Endothelial cell of umbilical vein (primary cell): ENCODE results near the gene COL15A1. TPM values are rescaled to one million over a fixed set of nuclear protein-coding genes. Genes with fewer than 3 reads are reported as not detected.

Source experiments
- BruUV-seq: library from RNA; stranded (reverse); fragments of 400-500 nt; replicated peaks from 2 replicates; lab custom pipeline; 2021; lab: Mats Ljungman, UMichigan
- CTCF ChIA-PET: fragments of 300-600, 350-600 bp; sonication (Branson Sonifier 250); formaldehyde crosslinking; loops from one replicate; lab custom pipeline; 2021; ENCODE audit warnings: antibody characterized with exemption, inconsistent platforms; lab: Charles Lee
- POLR2A ChIA-PET: fragments of 300-600, 350-600 bp; sonication (Branson Sonifier 250); formaldehyde crosslinking; loops from one replicate; lab custom pipeline; 2021; ENCODE audit warnings: antibody characterized with exemption, inconsistent platforms; lab: Charles Lee
- DNase-seq: peaks from one replicate; pipeline ENCODE4 v3.0.0-alpha.2; 2011; ENCODE audit warnings: low read depth, low spot score
- FAIRE-seq: peaks from 2 replicates; lab custom pipeline; 2011; peaks lifted over from hg19 to GRCh38; lab: Jason Lieb, UNC
- H2AFZ ChIP-seq: 2 replicates; pipeline ENCODE4 v1.6.0; 2012; ENCODE audit warnings: low read depth, low read length, control low read depth, inconsistent platforms
- H3K27ac ChIP-seq: 2 replicates; pipeline ENCODE4 v1.5.1; 2011; ENCODE audit warnings: low read depth, mild to moderate bottlenecking, control low read depth, low read length, moderate library complexity; ENCODE audit not compliant: insufficient read depth
- H3K27me3 ChIP-seq, 2 experiments: 2 replicates each; pipeline versions ENCODE4 v1.6.0 to v1.6.1; 2011; ENCODE audit warnings: low read length in 2 of 2, mixed read lengths in 1 of 2; ENCODE audit not compliant: control insufficient read depth in 2 of 2, insufficient read depth in 2 of 2
- H3K36me3 ChIP-seq, 2 experiments: 2 replicates in 1 of 2; 3 replicates in 1 of 2; pipeline ENCODE4 v1.5.1; 2011; ENCODE audit warnings: low read length in 2 of 2, mild to moderate bottlenecking in 1 of 2, moderate library complexity in 1 of 2; ENCODE audit not compliant: control insufficient read depth in 2 of 2, insufficient read depth in 2 of 2; ENCODE audit errors: extremely low read depth in 1 of 2
- H3K4me1 ChIP-seq: 3 replicates; pipeline ENCODE4 v1.5.1; 2011; ENCODE audit warnings: mild to moderate bottlenecking, low read length; ENCODE audit not compliant: control insufficient read depth, insufficient read depth; ENCODE audit errors: extremely low read depth
- H3K4me2 ChIP-seq: 2 replicates; pipeline ENCODE4 v1.6.1; 2011; ENCODE audit warnings: low read length, control low read depth, mixed read lengths; ENCODE audit not compliant: insufficient read depth
- H3K4me3 ChIP-seq, 3 experiments: fragments of 200-600 bp in 1 of 3; sonication (generic), shearing (Covaris generic) in 1 of 3; replicated peaks in 1 of 3; 2 replicates each; pipeline ENCODE4 v1.5.1; 2011 to 2016; ENCODE audit warnings: control low read depth in 3 of 3, low read length in 3 of 3, mild to moderate bottlenecking in 2 of 3, inconsistent platforms in 1 of 3, low read depth in 1 of 3, moderate library complexity in 1 of 3; ENCODE audit not compliant: insufficient read depth in 1 of 3
- H3K79me2 ChIP-seq: 2 replicates; pipeline ENCODE4 v1.6.0; 2012; ENCODE audit warnings: low read length, inconsistent platforms; ENCODE audit not compliant: control insufficient read depth, insufficient read depth
- H3K9ac ChIP-seq: replicated peaks from 2 replicates; pipeline ENCODE3; 2011; ENCODE audit warnings: low read length, control low read depth; ENCODE audit not compliant: insufficient read depth; ENCODE audit errors: extremely low read depth
- H3K9me1 ChIP-seq: replicated peaks from 3 replicates; pipeline ENCODE4 v1.6.0; 2011; ENCODE audit warnings: mild to moderate bottlenecking, low read length; ENCODE audit not compliant: control insufficient read depth, insufficient read depth; ENCODE audit errors: extremely low read depth
- H3K9me3 ChIP-seq: replicated peaks from 2 replicates; pipeline ENCODE4 v1.5.1; 2012; ENCODE audit warnings: low read length, inconsistent platforms; ENCODE audit not compliant: control insufficient read depth, insufficient read depth
- H4K20me1 ChIP-seq: replicated peaks from 2 replicates; pipeline ENCODE3; 2011; ENCODE audit warnings: mild to moderate bottlenecking, low read length; ENCODE audit not compliant: control insufficient read depth, insufficient read depth; ENCODE audit errors: extremely low read depth
- CTCF ChIP-seq, 2 donors: IDR thresholded peaks; 1 replicate in 1 of 2; 2 replicates in 1 of 2; pipeline ENCODE4 v1.5.1; 2011; ENCODE audit warnings: low read length in 2 of 2, mild to moderate bottlenecking in 2 of 2, moderate library complexity in 2 of 2, control low read depth in 1 of 2, inconsistent platforms in 1 of 2, low read depth in 1 of 2; ENCODE audit not compliant: insufficient read depth in 1 of 2; ENCODE audit errors: extremely low read depth in 1 of 2
- EZH2 ChIP-seq: IDR thresholded peaks from 2 replicates; pipeline ENCODE4 v1.6.1; 2012; ENCODE audit warnings: borderline replicate concordance, low read depth, mild to moderate bottlenecking, moderate library complexity, low read length, inconsistent platforms; ENCODE audit not compliant: severe bottlenecking
- FOS ChIP-seq: IDR thresholded peaks from 2 replicates; pipeline ENCODE4 v1.6.1; 2011; ENCODE audit warnings: mild to moderate bottlenecking, low read length, moderate library complexity, borderline replicate concordance; ENCODE audit not compliant: insufficient read depth
- GATA2 ChIP-seq: IDR thresholded peaks from 2 replicates; pipeline ENCODE4 v1.7.0; 2011; ENCODE audit warnings: low read depth, mild to moderate bottlenecking, moderate library complexity, mixed read lengths, low read length; ENCODE audit not compliant: insufficient read length, insufficient read depth
- JUN ChIP-seq: IDR thresholded peaks from 2 replicates; pipeline ENCODE4 v1.6.1; 2011; ENCODE audit warnings: borderline replicate concordance, low read depth; ENCODE audit not compliant: insufficient read length, insufficient read depth
- MAX ChIP-seq: IDR thresholded peaks from 2 replicates; pipeline ENCODE4 v1.6.1; 2011; ENCODE audit not compliant: insufficient read depth, insufficient read length
- MYC ChIP-seq: IDR thresholded peaks from one replicate; pipeline ENCODE4 v1.6.1; 2011; ENCODE audit warnings: mild to moderate bottlenecking, low read depth, low read length
- POLR2A ChIP-seq: IDR thresholded peaks from 2 replicates; pipeline ENCODE4 v1.6.1; 2012; ENCODE audit warnings: low read depth, mild to moderate bottlenecking, control low read depth, low read length
- POLR2AphosphoS5 ChIP-seq: IDR thresholded peaks from 2 replicates; pipeline ENCODE4 v1.6.1; 2012; ENCODE audit warnings: low read depth, mild to moderate bottlenecking, control low read depth, low read length, moderate library complexity; ENCODE audit not compliant: insufficient read depth
- dilution Hi-C: fragments of 300-500 bp; cut with MboI; formaldehyde crosslinking; loops from one replicate; pipeline ENCODE4 v1.15.0; 2019; ENCODE audit warnings: low sequenced_read_pairs; ENCODE audit not compliant: extremely low pct_ligation_motif_present
- intact Hi-C: fragments of 100-400 bp; cut with micrococcal nuclease; formaldehyde crosslinking; loops from one replicate; pipeline ENCODE4 v1.10.0; 2022
- polyA plus RNA-seq, 4 experiments: library from polyadenylated mRNA; depleted of rRNA in 3 of 4; stranded (reverse) in 3 of 4; unstranded in 1 of 4; fragments of >200 nt; gene quantifications; 2 replicates each; pipeline versions ENCODE4 v1.2.1 to v1.2.3, GENCODE V29; 2011 to 2012; ENCODE audit warnings: missing spikeins in 1 of 4
- total RNA-seq: library from RNA; stranded (reverse); gene quantifications from 2 replicates; pipeline ENCODE4 v1.2.3, GENCODE V29; 2021

Gene COL15A1
- total and polyA plus RNA-seq, 2 donors (not counting 3 experiments of a cell fraction or from before 2014, with no cell fraction given): not detected

DNA sequence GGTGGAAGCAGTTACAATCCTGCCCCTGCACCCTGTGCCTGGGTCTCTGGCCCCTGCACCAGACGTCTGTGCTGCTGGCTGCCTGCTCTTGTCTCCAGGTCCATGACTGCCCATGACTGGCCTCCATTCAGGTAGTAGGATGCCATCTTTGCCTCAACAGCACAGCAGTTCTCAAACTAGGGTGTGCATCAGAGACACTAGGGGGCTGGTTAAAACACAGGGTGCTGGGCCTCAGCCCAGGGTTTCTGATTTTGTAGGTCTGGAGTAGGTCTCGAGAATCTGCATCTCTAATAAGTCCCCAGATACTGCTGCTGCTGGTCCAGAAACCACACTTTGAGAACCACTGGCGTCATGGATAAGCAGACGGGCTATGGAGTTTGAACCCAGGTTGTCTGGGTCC, 24.0 kb downstream of the COL15A1 start:
- H3K4me1 ChIP-seq: no peaks in the 10 kb centered on the region
- TF ChIP-seq POLR2AphosphoS5: no peak
- H3K9me3 ChIP-seq: no peaks in the 10 kb centered on the region
- H3K27ac ChIP-seq: no peak overlapping the region
- H3K4me3 ChIP-seq: no peak overlapping the region
- H3K27me3 ChIP-seq: no peaks in the 10 kb centered on the region
- POLR2A ChIA-PET: no interaction called here
- H3K36me3 ChIP-seq: no peaks in the 10 kb centered on the region
- no TSS peak for BruUV-seq
- CTCF ChIA-PET: no interaction called here
- FAIRE-seq (no peak), DNase-seq (no peak)
- no peak overlapping the region for H3K4me2 ChIP-seq
- dilution Hi-C loops: no loop called here
- no peak overlapping the region for H2AFZ ChIP-seq
- no peaks in the 10 kb centered on the region for H3K79me2 ChIP-seq
- no peaks in the 10 kb centered on the region for H3K9me1 ChIP-seq
- no peaks in the 10 kb centered on the region for H4K20me1 ChIP-seq
- no peak overlapping the region for H3K9ac ChIP-seq
- intact Hi-C loops: no loop called here

GRCh38 chr9:98968601-98969337, 25.1 kb downstream of the COL15A1 start:
- intact Hi-C loops: no loop called here
- Histone ChIP-seq H2AFZ (no peak overlapping the region), H3K27me3 (no peaks in the 10 kb centered on the region), H3K4me1 (no peaks in the 10 kb centered on the region), H3K36me3 (no peaks in the 10 kb centered on the region), H4K20me1 (no peaks in the 10 kb centered on the region), H3K9me1 (no peaks in the 10 kb centered on the region), H3K9ac (no peak overlapping the region), H3K27ac (no peak overlapping the region), H3K9me3 (no peaks in the 10 kb centered on the region), H3K4me3 (no peak overlapping the region), H3K79me2 (no peaks in the 10 kb centered on the region), H3K4me2 (no peak overlapping the region)
- DNase-seq: no peak
- ChIA-PET CTCF (no interaction called here), POLR2A (no interaction called here)
- BruUV-seq: no TSS peak
- dilution Hi-C loops: no loop called here
- no peak for FAIRE-seq
- TF ChIP-seq POLR2AphosphoS5 (no peak), GATA2 (no peak), FOS (no peak), MYC (no peak), CTCF (IDR thresholded peaks at IDR 0.05; ENCODE audit: extremely low read depth in 1 of 2, insufficient read depth in 1 of 2, low read depth in 1 of 2, low read length in 2 of 2) (no peak), EZH2 (no peak), POLR2A (no peak), JUN (no peak), MAX (no peak)
